BJ (cell line): Measurements from ENCODE around the gene FAM53A. TPM values are rescaled to one million over a fixed set of nuclear protein-coding genes. Genes with fewer than 3 reads are reported as not detected.

Experiments
- CTCF ChIA-PET: fragments of 350-600 bp; formaldehyde crosslinking; extraction: SDS; loops from one replicate; lab custom pipeline; 2021; ENCODE audit warnings: antibody characterized with exemption, inconsistent platforms; lab: Yijun Ruan, JAX
- POLR2A ChIA-PET: fragments of 300-600 bp; sonication (Branson Sonifier 250); formaldehyde crosslinking; extraction: SDS; loops from one replicate; lab custom pipeline; 2021; ENCODE audit warnings: antibody characterized with exemption; lab: Charles Lee
- DNase-seq: peaks from one replicate; pipeline ENCODE4 v3.0.0-alpha.2; 2011; ENCODE audit warnings: low read depth
- H3K27me3 ChIP-seq: 2 replicates; pipeline ENCODE4 v1.6.0; 2011; ENCODE audit warnings: low read length; ENCODE audit not compliant: control insufficient read depth, insufficient read depth
- H3K36me3 ChIP-seq: 2 replicates; pipeline ENCODE4 v1.5.1; 2011; ENCODE audit warnings: low read length; ENCODE audit not compliant: control insufficient read depth, insufficient read depth
- H3K4me3 ChIP-seq: 2 replicates; pipeline ENCODE4 v1.5.1; 2011; ENCODE audit warnings: low read depth, mild to moderate bottlenecking, control low read depth, low read length
- CTCF ChIP-seq: IDR thresholded peaks from 2 replicates; pipeline ENCODE4 v1.5.1; 2011; ENCODE audit warnings: low read depth, mild to moderate bottlenecking, control low read depth, inconsistent platforms, low read length, moderate library complexity; ENCODE audit not compliant: insufficient read depth
- polyA plus RNA-seq: library from polyadenylated mRNA; depleted of rRNA; stranded (reverse); fragments of >200 nt; gene quantifications from 2 replicates; pipeline ENCODE4 v1.2.3, GENCODE V29; 2011; rRNA removed
- small RNA-seq: library from RNA; depleted of rRNA; stranded (forward); fragments of <200 nt; gene quantifications from one replicate; pipeline ENCODE3, GENCODE V24; 2012; ENCODE audit warnings: low replicate concordance, low read depth; ENCODE audit not compliant: insufficient read length

FAM53A gene
- polyA plus RNA-seq, 1 experiment: 3.7 TPM

- no peak for DNase-seq
- POLR2A ChIA-PET: no interaction called here
- Histone ChIP-seq H3K36me3 (no peaks in the 10 kb centered on the region), H3K4me3 (no peak overlapping the region), H3K27me3 (peaks cover 3% of the 10 kb centered on the region; the same call in 1 of the 2 replicates)
- TF ChIP-seq CTCF: no peak
- CTCF ChIA-PET: no interaction called here
Observed at GRCh38 chr4:1592068-1592708, 91.9 kb downstream of the FAM53A start.

GRCh38 chr4:1591107-1591506, 93.0 kb downstream of the FAM53A start:
- POLR2A ChIA-PET: no interaction called here
- no peak for DNase-seq
- no peaks in the 10 kb centered on the region for H3K36me3 ChIP-seq
- TF ChIP-seq CTCF: no peak
- CTCF ChIA-PET: no interaction called here
- H3K27me3 ChIP-seq: peaks cover 3% of the 10 kb centered on the region; the same call in 1 of the 2 replicates
- no peak overlapping the region for H3K4me3 ChIP-seq

GRCh38 chr4:1590244-1590643, 93.9 kb downstream of the FAM53A start:
- ChIA-PET POLR2A (no interaction called here), CTCF (no interaction called here)
- no peak overlapping the region for H3K4me3 ChIP-seq
- no peak for DNase-seq
- TF ChIP-seq CTCF: no peak
- peaks cover 3% of the 10 kb centered on the region; the same call in 1 of the 2 replicates for H3K27me3 ChIP-seq
- no peaks in the 10 kb centered on the region for H3K36me3 ChIP-seq

Small RNA genes within 50 kb of the gene (small RNA-seq; reads per million reads assigned to genes)
- not detected for gene RF00019

Other genes starting within 250 kb of the FAM53A start
- 36.9 and 56.7 TPM in 2 replicates for gene SLBP, start 28.0 kb upstream of the FAM53A start, polyA plus RNA-seq
- gene TMEM129, start 37.0 kb upstream of the FAM53A start, polyA plus RNA-seq: 23.7 and 33.8 TPM in 2 replicates
- 13.8 and 24.0 TPM in 2 replicates for gene TACC3, start 37.2 kb upstream of the FAM53A start, polyA plus RNA-seq
- 0.58 and 1.0 TPM in 2 replicates for gene FGFR3, start 109.0 kb upstream of the FAM53A start, polyA plus RNA-seq
- gene LETM1, start 171.8 kb upstream of the FAM53A start, polyA plus RNA-seq: 13.6 and 17.1 TPM in 2 replicates
- gene NSD2, start 187.1 kb upstream of the FAM53A start, polyA plus RNA-seq: 21.1 and 22.3 TPM in 2 replicates